ENCODE data around the gene ALDH3A2.

DNA sequence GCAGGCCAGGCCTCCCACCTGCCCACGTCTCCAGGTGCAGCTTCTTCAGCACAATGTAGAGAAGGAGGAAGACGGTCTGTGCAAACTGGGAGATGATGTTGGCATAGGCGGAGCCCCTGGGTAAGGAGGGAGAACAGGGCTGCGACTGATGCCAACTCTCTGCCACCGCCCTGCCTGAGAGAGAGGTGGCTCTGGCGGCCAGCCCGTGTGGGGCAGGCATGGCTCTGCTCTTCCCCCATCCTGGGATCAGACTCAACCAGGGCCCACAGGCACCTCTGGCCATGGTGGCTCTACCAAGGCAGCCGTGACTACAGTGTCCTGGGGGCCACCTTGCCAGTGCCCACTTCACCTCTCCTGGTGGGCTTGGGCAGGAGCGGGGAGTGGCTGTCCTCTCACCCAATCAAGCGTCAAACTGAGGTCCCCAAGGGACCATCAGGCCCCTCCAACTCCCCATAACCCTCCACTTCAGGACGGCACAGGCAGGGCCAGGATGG, 59.2 kb downstream of the ALDH3A2 start:
- TF ChIP-seq CTCF (conservative IDR thresholded peaks at IDR 0.05) (no peak), EZH2 (IDR thresholded peaks at IDR 0.05; ENCODE audit: low read depth) (no peak)
